Activated CD4-positive, alpha-beta T cell treated with anti-CD3 and anti-CD28 coated beads, Interleukin-2, amount 10 ng/mL, durations not matched to agents 7 days and 5 days (primary cell): ENCODE data around the gene PTBP2. TPM values are rescaled to one million over a fixed set of nuclear protein-coding genes. Genes with fewer than 3 reads are reported as not detected.
A peak's percentile ranks its signal among the peaks of the same experiment; 100 is the strongest.

Source experiments
- CTCF ChIA-PET: fragments of 350-600 bp; sonication (Branson Sonifier 250); formaldehyde crosslinking; loops from one replicate; lab custom pipeline; 2021; ENCODE audit warnings: antibody characterized with exemption; lab: Charles Lee
- POLR2A ChIA-PET: fragments of 350-600 bp; sonication (Branson Sonifier 250); formaldehyde crosslinking; loops from one replicate; lab custom pipeline; 2021; ENCODE audit warnings: antibody characterized with exemption; lab: Charles Lee
- DNase-seq: peaks from one replicate; pipeline ENCODE4 v3.0.0-alpha.2; 2020
- H3K27ac Mint-ChIP-seq: one replicate; pipeline ENCODE4 v1.8.0; 2021; ENCODE audit warnings: mild to moderate bottlenecking, moderate library complexity, mixed read lengths
- H3K27me3 Mint-ChIP-seq: one replicate; pipeline ENCODE4 v1.8.0; 2021; ENCODE audit warnings: mixed read lengths
- H3K36me3 Mint-ChIP-seq: one replicate; pipeline ENCODE4 v1.8.0; 2021; ENCODE audit warnings: low read depth, mixed read lengths
- H3K4me1 Mint-ChIP-seq: one replicate; pipeline ENCODE4 v1.8.0; 2021; ENCODE audit warnings: mixed read lengths
- H3K4me3 Mint-ChIP-seq: one replicate; pipeline ENCODE4 v1.8.0; 2021; ENCODE audit warnings: mild to moderate bottlenecking, moderate library complexity, mixed read lengths
- H3K9me3 Mint-ChIP-seq: one replicate; pipeline ENCODE4 v1.8.0; 2021; ENCODE audit warnings: mixed read lengths
- total RNA-seq, 2 experiments: library from RNA; stranded (reverse); gene quantifications; one replicate each; pipeline ENCODE4 v1.2.3, GENCODE V29; 2021

The PTBP2 gene
- total RNA-seq, 2 experiments from 2014 or later = 14.6 to 17.0 TPM

DNA sequence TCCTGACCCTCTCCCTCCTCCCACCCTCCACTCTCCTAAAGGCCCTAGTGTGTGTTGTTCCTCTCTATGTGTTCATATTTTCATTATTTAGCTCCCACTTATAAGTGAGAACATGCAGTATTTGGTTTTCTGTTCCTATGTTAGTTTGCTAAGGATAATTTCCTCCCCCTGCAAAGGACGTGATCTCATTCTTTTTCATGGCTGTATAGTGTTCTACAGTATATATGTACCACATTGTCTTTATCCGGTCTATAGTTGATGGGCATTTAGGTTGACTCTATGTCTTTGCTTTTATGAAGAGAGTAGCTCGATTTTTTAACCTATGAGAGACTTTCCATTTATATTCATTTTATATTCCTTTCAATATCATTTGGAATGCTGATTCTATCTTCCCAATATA is 7.9 kb upstream of the PTBP2 start:
- Mint-ChIP-seq H3K27ac (no peak overlapping the region), H3K27me3 (peaks cover 17% of the 10 kb centered on the region), H3K9me3 (peaks cover 3% of the 10 kb centered on the region), H3K36me3 (no peaks in the 10 kb centered on the region), H3K4me1 (no peaks in the 10 kb centered on the region), H3K4me3 (no peak overlapping the region)
- POLR2A ChIA-PET = no interaction called here
- DNase-seq = no peak
- CTCF ChIA-PET = no interaction called here

DNA sequence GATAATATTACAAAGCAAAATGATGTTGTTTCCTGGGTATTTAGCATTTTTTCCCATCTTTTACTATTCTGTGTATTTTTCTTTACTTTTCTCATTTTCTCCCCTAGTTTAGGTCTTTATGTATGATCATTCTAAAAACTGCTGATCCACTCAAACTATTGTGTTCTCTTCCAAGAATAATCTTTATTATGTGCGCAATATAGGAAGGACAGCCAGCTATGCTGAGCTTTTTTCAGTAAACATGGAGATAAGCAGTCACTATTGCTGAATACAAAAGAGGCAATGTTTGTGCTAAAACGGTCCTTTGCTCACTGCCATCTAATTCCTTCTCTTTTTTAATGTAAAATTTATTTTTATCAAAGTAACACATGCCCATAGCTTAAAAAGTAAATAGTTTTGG is 6.7 kb upstream of the PTBP2 start:
- H3K4me3 Mint-ChIP-seq = no peak overlapping the region
- CTCF ChIA-PET = no interaction called here

DNA sequence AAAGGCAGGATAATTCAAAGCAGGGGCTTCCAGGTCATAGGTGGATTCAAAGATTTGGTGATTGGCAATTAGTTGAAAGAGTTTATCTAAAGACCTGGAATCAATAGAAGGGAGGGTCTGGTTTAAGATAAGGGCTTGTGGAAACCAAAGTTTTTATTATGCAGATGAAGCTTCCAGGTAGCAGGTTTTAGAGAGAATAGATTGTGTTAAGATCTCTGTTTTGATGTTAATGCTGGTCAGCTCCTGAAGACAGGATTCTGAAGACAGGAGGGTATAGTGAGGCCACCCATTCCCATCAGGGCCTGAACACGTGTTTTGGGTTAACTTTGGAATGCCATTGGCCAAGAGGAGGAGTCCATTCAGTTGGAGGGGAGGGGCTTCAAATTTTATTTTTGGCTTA is 6.1 kb upstream of the PTBP2 start:
- CTCF ChIA-PET = no interaction called here

More for the DNA sequence above, 6.7 kb upstream of the PTBP2 start:
- H3K9me3 Mint-ChIP-seq = peaks cover 3% of the 10 kb centered on the region
- H3K4me1 Mint-ChIP-seq = no peaks in the 10 kb centered on the region
- no peaks in the 10 kb centered on the region for H3K36me3 Mint-ChIP-seq
- no peak overlapping the region for H3K27ac Mint-ChIP-seq
- POLR2A ChIA-PET = interaction anchor here (0.6 kb wide), 1 partner anchor 13 kb away, joined by 4 read pairs; no protein-coding TSS in a partner anchor
- peaks cover 17% of the 10 kb centered on the region for H3K27me3 Mint-ChIP-seq
- no peak for DNase-seq

DNA sequence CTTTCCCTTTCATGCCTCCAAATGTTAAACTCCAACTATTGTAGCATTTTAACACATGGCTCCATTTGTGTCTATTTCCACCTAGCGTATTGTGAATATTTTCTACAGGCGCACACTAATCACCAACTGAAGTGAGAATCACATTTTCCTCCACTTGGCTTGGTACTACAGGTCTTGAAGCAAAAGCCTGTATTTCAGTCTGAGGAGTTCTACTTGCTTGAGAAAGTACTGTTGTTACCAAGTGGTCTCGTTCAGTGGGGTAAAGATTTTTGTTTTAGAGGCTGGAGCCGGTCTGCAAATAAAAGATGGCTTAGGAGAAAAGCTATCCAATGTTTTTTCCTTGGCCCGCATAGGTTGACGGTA is 550 bp upstream of the PTBP2 start:
- H3K4me1 Mint-ChIP-seq = peaks cover 26% of the 10 kb centered on the region
- H3K27ac Mint-ChIP-seq = peak overlapping the region; percentile 97
- ChIA-PET CTCF (no interaction called here), POLR2A (no interaction called here)
- H3K36me3 Mint-ChIP-seq = peaks cover 16% of the 10 kb centered on the region
- no peaks in the 10 kb centered on the region for H3K9me3 Mint-ChIP-seq
- peaks cover 4% of the 10 kb centered on the region for H3K27me3 Mint-ChIP-seq
- no peak for DNase-seq
- H3K4me3 Mint-ChIP-seq = peak overlapping the region; percentile 88

More for the DNA sequence above, 6.1 kb upstream of the PTBP2 start:
- peaks cover 3% of the 10 kb centered on the region for H3K9me3 Mint-ChIP-seq
- POLR2A ChIA-PET = interaction anchor here (0.6 kb wide), 1 partner anchor 12 kb away, joined by 4 read pairs; no protein-coding TSS in a partner anchor
- no peak for DNase-seq
- no peaks in the 10 kb centered on the region for H3K36me3 Mint-ChIP-seq
- no peak overlapping the region for H3K4me3 Mint-ChIP-seq
- no peaks in the 10 kb centered on the region for H3K4me1 Mint-ChIP-seq
- no peak overlapping the region for H3K27ac Mint-ChIP-seq
- H3K27me3 Mint-ChIP-seq = peaks cover 17% of the 10 kb centered on the region

DNA sequence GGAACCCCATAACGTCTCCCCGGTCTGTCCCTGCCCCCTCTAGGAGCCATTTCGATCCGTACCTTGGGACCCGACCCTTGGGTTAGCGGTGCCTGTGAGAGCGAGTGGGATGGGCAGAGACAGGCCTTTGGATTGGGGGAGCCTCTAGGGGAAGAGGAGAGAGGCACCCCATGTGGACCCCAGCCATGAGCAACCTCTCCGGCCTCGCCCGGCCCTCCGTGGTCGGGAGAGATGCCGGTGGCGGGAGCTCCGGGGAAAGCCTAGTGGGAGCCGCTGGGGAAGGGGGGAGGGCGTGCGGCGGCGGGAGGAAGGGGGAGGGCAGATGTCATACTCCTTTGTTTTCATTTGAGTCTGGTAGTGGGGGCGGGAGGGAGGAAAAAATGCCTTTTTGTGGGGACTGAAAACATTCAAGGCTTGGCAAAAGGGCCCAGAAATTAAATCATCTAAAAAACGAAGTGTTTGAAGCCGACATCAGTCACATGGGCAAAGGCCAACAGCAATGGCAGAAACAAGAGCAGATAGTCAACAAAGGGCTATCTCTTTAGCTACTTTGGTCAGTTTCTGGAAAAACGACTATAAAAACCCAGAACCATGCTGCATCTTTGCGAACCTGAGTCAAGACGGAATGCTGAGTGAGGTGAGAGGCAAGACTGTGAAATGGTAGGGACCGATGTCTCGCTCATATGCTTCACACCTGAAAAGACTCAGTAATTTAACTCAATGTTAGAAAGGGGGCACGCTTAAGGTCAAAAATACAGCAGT is 758 bp downstream of the PTBP2 start:
- H3K9me3 Mint-ChIP-seq = no peaks in the 10 kb centered on the region
- H3K27me3 Mint-ChIP-seq = peaks cover 3% of the 10 kb centered on the region
- peaks cover 31% of the 10 kb centered on the region for H3K4me1 Mint-ChIP-seq
- ChIA-PET POLR2A (interaction anchor here (0.6 kb wide), 1 partner anchor 386 kb away, joined by 3 read pairs; no protein-coding TSS in a partner anchor), CTCF (no interaction called here)
- H3K4me3 Mint-ChIP-seq = peak overlapping the region; percentile 88
- peaks cover 29% of the 10 kb centered on the region for H3K36me3 Mint-ChIP-seq
- H3K27ac Mint-ChIP-seq = peak overlapping the region; percentile 97
- no peak for DNase-seq

DNA sequence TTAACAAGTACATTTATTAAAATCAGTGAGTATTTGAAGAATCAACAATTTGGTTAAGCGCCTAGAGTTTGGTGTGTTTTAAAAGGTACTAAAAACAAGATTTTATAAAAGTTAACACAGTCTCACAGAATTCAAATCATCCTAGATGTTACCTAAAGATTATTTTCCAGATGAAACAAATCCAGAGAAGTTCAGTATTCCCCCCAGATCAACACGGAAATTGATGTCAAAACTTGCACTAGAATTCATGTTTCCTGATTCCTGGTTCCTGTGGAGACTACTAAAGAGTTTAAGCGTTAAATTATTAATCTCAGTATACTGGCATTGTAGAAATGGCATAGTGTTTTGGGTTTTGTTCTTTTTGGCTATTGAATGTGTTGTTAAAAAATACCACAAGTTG is 1.4 kb downstream of the PTBP2 start:
- Mint-ChIP-seq H3K4me3 (peak overlapping the region; percentile 88), H3K27ac (peak overlapping the region; percentile 97), H3K36me3 (peaks cover 34% of the 10 kb centered on the region), H3K4me1 (peaks cover 33% of the 10 kb centered on the region), H3K27me3 (no peaks in the 10 kb centered on the region), H3K9me3 (no peaks in the 10 kb centered on the region)
- CTCF ChIA-PET = no interaction called here
- POLR2A ChIA-PET = no interaction called here
- DNase-seq = no peak

DNA sequence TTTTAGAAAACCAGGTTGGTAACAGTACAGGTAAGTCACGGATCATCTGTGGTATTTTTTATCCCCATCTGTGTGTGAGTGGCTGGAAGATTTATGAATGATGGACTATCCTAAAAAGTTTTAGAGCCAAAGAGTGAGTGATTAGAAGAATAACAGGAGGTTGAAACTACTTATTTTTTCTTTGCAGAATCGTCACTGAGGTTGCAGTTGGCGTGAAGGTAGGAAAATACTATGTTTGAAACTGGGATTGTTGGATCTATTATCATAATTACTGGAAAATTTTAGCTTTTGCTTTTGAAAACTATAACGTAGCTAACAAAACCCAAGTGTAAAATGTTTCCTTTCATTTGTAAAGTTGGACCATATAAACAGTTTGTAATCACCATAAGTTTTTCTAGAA is 1.8 kb downstream of the PTBP2 start:
- POLR2A ChIA-PET = no interaction called here
- peaks cover 37% of the 10 kb centered on the region for H3K36me3 Mint-ChIP-seq
- CTCF ChIA-PET = no interaction called here
- peaks cover 36% of the 10 kb centered on the region for H3K4me1 Mint-ChIP-seq
- peak overlapping the region; percentile 97 for H3K27ac Mint-ChIP-seq
- no peaks in the 10 kb centered on the region for H3K27me3 Mint-ChIP-seq
- H3K9me3 Mint-ChIP-seq = peaks cover 1% of the 10 kb centered on the region
- H3K4me3 Mint-ChIP-seq = peak overlapping the region; percentile 88
- no peak for DNase-seq

DNA sequence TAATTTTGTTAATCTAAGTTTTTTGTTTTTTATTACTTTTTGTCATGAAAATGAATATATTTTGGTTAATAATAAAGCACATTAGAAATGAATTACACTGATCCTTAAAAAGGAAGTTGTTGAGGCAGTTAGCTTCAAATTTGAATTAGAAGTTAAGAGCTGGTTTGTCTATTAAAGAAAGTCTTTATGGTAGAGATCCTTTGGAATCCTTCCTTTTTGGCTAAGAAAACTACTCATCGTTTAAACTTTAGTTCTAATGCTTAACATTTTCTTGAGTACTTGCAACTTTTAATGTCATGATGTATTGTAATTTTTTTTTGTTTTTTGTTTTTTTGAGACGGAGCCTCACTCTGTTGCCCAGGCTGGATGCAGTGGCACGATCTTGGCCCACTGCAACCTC is 2.4 kb downstream of the PTBP2 start:
- ChIA-PET POLR2A (no interaction called here), CTCF (no interaction called here)
- Mint-ChIP-seq H3K9me3 (peaks cover 4% of the 10 kb centered on the region), H3K36me3 (peaks cover 40% of the 10 kb centered on the region), H3K4me1 (peaks cover 38% of the 10 kb centered on the region), H3K4me3 (no peak overlapping the region), H3K27me3 (no peaks in the 10 kb centered on the region), H3K27ac (no peak overlapping the region)
- no peak for DNase-seq

DNA sequence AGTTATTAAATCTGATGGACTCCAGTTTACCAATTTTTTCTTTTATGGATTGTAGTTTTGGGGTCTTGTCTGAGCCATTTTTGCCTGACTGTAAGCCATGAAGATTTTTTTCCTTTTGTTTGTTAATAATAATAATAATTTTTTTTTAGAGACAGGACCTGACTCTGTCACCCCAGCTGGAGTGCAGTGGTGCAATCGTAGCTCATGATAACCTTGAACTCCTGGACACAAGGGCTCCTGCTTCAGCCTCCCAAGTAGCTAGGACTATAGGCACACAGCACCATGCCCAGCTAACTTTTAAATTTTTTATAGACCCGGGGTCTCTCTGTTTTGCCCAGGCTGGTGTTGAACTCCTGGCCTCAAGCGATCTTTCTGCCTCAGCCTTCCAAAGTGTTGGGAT is 6.3 kb downstream of the PTBP2 start:
- DNase-seq = no peak
- H3K4me1 Mint-ChIP-seq = peaks cover 37% of the 10 kb centered on the region
- POLR2A ChIA-PET = interaction anchor here (0.7 kb wide), 1 partner anchor 13 kb away, joined by 4 read pairs; no protein-coding TSS in a partner anchor
- H3K9me3 Mint-ChIP-seq = peaks cover 9% of the 10 kb centered on the region
- CTCF ChIA-PET = no interaction called here
- H3K4me3 Mint-ChIP-seq = no peak overlapping the region
- H3K27me3 Mint-ChIP-seq = no peaks in the 10 kb centered on the region
- no peak overlapping the region for H3K27ac Mint-ChIP-seq
- peaks cover 58% of the 10 kb centered on the region for H3K36me3 Mint-ChIP-seq

DNA sequence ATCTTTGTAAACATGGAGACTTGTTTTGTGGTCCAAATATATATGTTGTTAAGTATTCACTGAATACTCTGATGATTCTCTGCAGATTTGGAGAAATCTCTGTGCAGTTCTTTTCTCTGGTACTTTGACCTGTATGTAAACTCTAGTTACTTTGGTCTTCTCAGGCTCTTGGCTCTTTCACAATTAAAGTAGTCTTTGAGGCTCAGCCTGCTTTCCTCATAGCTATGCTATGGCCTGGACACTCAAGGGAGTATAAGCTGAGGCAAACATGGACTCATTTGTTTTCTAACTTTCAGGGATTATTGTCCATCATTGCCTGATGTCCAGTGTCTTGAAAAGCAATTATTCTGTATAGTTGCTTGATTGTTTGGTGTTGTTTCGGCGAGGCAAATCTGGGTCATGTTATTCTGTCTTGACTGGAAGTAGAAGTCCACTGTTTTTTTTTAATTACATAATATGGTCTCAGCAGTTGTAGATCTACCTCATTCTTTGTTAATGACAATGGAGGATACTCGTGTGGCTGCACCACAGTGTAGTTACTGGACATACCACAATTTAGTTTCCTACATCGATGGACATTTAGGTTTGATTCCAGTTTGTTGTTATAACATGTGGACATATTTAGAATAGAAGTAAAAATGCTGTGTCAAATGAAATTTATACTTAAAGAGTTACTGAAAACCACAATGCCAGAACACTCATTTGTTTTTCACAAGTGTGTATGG is 9.2 kb downstream of the PTBP2 start:
- H3K4me3 Mint-ChIP-seq = no peak overlapping the region
- no peak overlapping the region for H3K27ac Mint-ChIP-seq
- peaks cover 72% of the 10 kb centered on the region for H3K36me3 Mint-ChIP-seq
- no peaks in the 10 kb centered on the region for H3K27me3 Mint-ChIP-seq
- no peak for DNase-seq
- peaks cover 16% of the 10 kb centered on the region for H3K9me3 Mint-ChIP-seq
- H3K4me1 Mint-ChIP-seq = peaks cover 23% of the 10 kb centered on the region
- ChIA-PET CTCF (interaction anchor here (0.6 kb wide), 1 partner anchor 242 kb away, joined by 3 read pairs; no protein-coding TSS in a partner anchor), POLR2A (no interaction called here)

DNA sequence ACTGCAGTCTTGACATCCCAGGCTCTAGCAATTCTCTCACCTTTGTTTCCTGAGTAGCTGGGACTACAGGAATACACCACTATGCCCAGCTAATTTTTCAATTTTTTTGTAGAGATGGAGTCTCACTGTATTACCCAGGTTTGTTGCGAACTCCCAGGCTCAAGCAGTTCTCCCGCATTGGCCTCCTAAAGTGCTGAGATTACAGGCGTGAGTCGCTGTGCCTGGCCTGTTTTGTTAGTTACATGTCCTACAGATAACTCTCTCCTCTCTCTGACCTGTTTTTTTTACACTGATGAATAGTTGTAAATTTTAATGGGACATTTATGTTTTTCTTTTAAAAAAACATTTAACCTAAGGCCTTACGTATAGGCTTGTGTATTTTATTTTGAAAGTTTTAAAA is 19.8 kb downstream of the PTBP2 start:
- H3K27me3 Mint-ChIP-seq = no peaks in the 10 kb centered on the region
- CTCF ChIA-PET = interaction anchor here (1.3 kb wide), 1 partner anchor 13 kb away, joined by 4 read pairs; no protein-coding TSS in a partner anchor
- no peak for DNase-seq
- no peak overlapping the region for H3K27ac Mint-ChIP-seq
- peaks cover 1% of the 10 kb centered on the region for H3K4me1 Mint-ChIP-seq
- H3K4me3 Mint-ChIP-seq = no peak overlapping the region
- no peaks in the 10 kb centered on the region for H3K9me3 Mint-ChIP-seq
- POLR2A ChIA-PET = no interaction called here
- H3K36me3 Mint-ChIP-seq = peaks cover 40% of the 10 kb centered on the region

DNA sequence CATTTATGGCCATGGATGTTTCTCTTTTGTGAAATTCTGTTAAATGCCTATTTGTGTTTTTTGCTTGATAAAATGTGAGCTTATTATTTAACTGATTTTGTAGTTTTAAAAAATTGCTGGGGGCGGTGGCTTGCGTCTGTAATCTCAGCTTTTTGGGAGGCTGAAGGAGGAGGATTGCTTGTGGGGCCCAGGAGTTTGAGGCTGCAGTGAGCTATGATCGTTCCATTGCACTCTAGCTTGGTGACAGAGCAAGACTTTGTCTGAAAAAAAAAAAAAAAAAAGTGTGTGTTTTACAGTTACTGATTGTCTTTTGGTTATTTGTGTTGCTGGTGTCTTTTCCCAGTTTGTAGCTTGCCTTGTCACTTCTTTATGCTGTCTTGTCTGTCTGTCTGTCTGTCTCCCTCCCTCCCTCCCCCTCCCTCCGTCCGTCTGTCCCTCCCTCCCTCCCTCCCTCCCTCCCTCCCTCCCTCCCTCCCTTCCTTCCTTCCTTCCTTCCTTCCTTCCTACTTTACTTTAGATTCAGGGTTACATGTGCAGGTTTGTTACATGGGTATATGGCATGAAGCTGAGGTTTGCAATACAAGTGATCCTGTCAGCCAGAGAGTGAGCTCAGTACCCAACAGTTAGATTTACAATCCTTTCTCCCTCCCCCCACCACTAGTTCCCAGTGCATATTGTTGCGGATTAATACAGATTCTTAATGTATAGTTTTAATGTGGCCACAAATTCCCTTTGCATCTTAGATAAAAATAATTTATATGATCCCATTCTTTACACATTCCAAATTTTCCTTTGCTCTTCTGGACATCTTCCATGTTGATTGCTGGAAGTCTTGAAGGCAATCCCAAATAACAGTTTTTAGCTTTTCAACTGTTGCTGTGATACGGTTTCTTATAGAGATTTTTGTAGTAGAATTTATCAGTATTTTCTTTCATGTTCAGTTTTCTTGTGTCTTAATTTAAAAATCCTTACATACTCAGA is 25.1 kb downstream of the PTBP2 start:
- Mint-ChIP-seq H3K27me3 (no peaks in the 10 kb centered on the region), H3K9me3 (no peaks in the 10 kb centered on the region), H3K4me3 (no peak overlapping the region), H3K27ac (no peak overlapping the region), H3K36me3 (peaks cover 32% of the 10 kb centered on the region), H3K4me1 (peaks cover 11% of the 10 kb centered on the region)
- ChIA-PET POLR2A (no interaction called here), CTCF (no interaction called here)
- DNase-seq = no peak
